SH-SY5Y (cell line): ENCODE results near the gene STAT5B.

ENCODE experiments used
- GATA2 ChIP-seq: IDR thresholded peaks from 2 replicates; pipeline ENCODE4 v1.6.1; 2011; ENCODE audit warnings: mild to moderate bottlenecking, low read depth, low read length
- GATA3 ChIP-seq: IDR thresholded peaks from 2 replicates; pipeline ENCODE4 v1.6.1; 2011; ENCODE audit warnings: low read depth, mild to moderate bottlenecking, low read length, moderate library complexity

GRCh38 chr17:42282478-42283080, 6.4 kb upstream of the STAT5B start:
- TF ChIP-seq GATA3: no peak
- TF ChIP-seq GATA2: no peak
